HL-60 (cell line): Measurements from ENCODE around the gene DACT2.

Experiments
- CTCF ChIP-seq: IDR thresholded peaks from one replicate; pipeline ENCODE4 v1.5.1; 2011; ENCODE audit warnings: low read length, control low read depth, inconsistent platforms; ENCODE audit not compliant: insufficient read depth
- SPI1 ChIP-seq: IDR thresholded peaks from 2 replicates; pipeline ENCODE4 v1.6.1; 2012; ENCODE audit warnings: low read depth, mild to moderate bottlenecking, borderline replicate concordance

GRCh38 chr6:168290095-168290494 is 29.5 kb downstream of the DACT2 start:
- TF ChIP-seq CTCF (no peak), SPI1 (no peak)
